Stimulated activated CD8-positive, alpha-beta memory T cell treated with anti-CD3 and anti-CD28 coated beads, Interleukin-12 subunit alpha, Interleukin-12 subunit beta, amount 100 ng/mL, for 24 hours (primary cell): ENCODE results near the gene ZNF442.
"Not testable (repeated sequence)": the region's sequence is repeated elsewhere in the genome, so short reads cannot be mapped to it uniquely, and the experiment has no call there.

Source experiments
- DNase-seq: peaks from one replicate; pipeline ENCODE4 v3.0.0-alpha.2; 2020; ENCODE audit errors: extremely low read depth

ZNF442 gene

GRCh38 chr19:12365236-12366162 is at the start of gene ZNF442:
Gene ZNF442 (minus strand): TSS chr19:12365683. CDS start chr19:12363631, 2,052 bp downstream.
- DNase-seq: peak; percentile 78

- DNase-seq: no peak
Measured at GRCh38 chr19:12411893-12412292, 46.4 kb upstream of the ZNF442 start.

- peak; percentile 71 for DNase-seq
Measured at GRCh38 chr19:12400633-12401502, 35.4 kb upstream of the ZNF442 start, which contains the start of gene ZNF799. Gene ZNF799 (minus strand): TSS chr19:12401271. CDS start chr19:12401070, 201 bp downstream.

GRCh38 chr19:12399901-12400632 is 34.6 kb upstream of the ZNF442 start:
- not testable (repeated sequence) for DNase-seq

GRCh38 chr19:12391148-12391547 is 25.7 kb upstream of the ZNF442 start:
- DNase-seq: not testable (repeated sequence)

- DNase-seq: not testable (repeated sequence)
Measured at GRCh38 chr19:12386365-12386764, 20.9 kb upstream of the ZNF442 start.

GRCh38 chr19:12380444-12380737 is 14.9 kb upstream of the ZNF442 start:
- no peak for DNase-seq

- no peak for DNase-seq
Measured at GRCh38 chr19:12379732-12380443, 14.4 kb upstream of the ZNF442 start.

- no peak for DNase-seq
Measured at GRCh38 chr19:12374026-12374425, 8.5 kb upstream of the ZNF442 start.

GRCh38 chr19:12364391-12365235 is 870 bp downstream of the ZNF442 start:
- DNase-seq: no peak

GRCh38 chr19:12362236-12362635 is 3.2 kb downstream of the ZNF442 start:
- not testable (repeated sequence) for DNase-seq

- DNase-seq: no peak
Measured at GRCh38 chr19:12353375-12353774, 12.1 kb downstream of the ZNF442 start.

GRCh38 chr19:12350890-12351197 is 14.6 kb downstream of the ZNF442 start:
- DNase-seq: no peak

GRCh38 chr19:12350185-12350889 is 15.1 kb downstream of the ZNF442 start:
- no peak for DNase-seq

- no peak for DNase-seq
Measured at GRCh38 chr19:12346896-12347295, 18.6 kb downstream of the ZNF442 start.

GRCh38 chr19:12345197-12345596 is 20.3 kb downstream of the ZNF442 start:
- no peak for DNase-seq

- DNase-seq: peak; percentile 91
Measured at GRCh38 chr19:12333162-12334159, 32.0 kb downstream of the ZNF442 start, which contains the start of gene ZNF563. Gene ZNF563 (minus strand): TSS chr19:12333633. CDS start chr19:12333482, 151 bp downstream.

- DNase-seq: peak; percentile 55
Measured at GRCh38 chr19:12331211-12331941, 34.1 kb downstream of the ZNF442 start.
